ENCODE results near the gene UNC93B1. TPM values are rescaled to one million over a fixed set of nuclear protein-coding genes. Genes with fewer than 3 reads are reported as not detected.

Gene UNC93B1, protein sequence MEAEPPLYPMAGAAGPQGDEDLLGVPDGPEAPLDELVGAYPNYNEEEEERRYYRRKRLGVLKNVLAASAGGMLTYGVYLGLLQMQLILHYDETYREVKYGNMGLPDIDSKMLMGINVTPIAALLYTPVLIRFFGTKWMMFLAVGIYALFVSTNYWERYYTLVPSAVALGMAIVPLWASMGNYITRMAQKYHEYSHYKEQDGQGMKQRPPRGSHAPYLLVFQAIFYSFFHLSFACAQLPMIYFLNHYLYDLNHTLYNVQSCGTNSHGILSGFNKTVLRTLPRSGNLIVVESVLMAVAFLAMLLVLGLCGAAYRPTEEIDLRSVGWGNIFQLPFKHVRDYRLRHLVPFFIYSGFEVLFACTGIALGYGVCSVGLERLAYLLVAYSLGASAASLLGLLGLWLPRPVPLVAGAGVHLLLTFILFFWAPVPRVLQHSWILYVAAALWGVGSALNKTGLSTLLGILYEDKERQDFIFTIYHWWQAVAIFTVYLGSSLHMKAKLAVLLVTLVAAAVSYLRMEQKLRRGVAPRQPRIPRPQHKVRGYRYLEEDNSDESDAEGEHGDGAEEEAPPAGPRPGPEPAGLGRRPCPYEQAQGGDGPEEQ
- polyA plus RNA-seq (2012; ENCODE audit: missing spikeins): 19.5 TPM

DNA sequence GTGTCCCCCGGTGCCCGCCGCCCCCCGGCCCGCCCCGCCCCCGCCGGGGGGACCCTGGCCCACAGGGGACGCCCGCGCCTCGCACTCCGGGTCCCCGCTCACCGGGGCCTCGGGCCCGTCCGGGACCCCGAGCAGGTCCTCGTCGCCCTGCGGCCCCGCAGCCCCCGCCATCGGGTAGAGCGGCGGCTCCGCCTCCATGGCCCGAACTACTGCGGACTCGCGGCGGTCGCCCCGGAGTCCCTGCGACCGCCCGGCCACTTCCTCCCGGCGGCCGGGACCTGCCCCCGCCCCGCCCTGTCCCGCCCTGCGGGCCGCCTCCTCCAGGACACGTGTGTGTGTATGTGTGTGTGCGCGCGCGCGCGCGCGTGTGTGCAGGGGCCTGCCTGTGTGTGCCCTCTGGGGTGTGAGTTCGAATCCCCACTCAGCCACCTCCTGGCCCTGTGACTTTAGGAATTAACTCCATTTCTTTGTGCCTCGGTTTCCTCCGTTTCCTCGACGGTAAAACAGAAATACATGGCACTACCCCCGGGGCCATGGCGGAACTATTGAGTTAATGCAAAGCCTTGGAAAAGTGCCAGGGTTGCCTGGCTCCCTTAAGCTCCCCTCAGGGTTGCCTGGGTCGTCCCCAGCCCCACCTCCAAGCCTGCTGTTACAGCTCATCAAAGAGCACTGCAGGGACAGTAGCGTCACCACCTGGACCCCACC is at the start of gene UNC93B1:
UNC93B1 (minus strand) TSS at position 252 of the 705 bp plus-strand sequence; CDS start at position 198, 54 bp downstream.
- no peak for TF ChIP-seq POLR2AphosphoS5 (IDR thresholded peaks at IDR 0.05; ENCODE audit: low read depth, low read length)
- peak; percentile 74; the same call in 1 of the 2 replicates for TF ChIP-seq POLR2A (IDR thresholded peaks at IDR 0.05; ENCODE audit: low read depth, low read length)
- TF ChIP-seq TAF1 (IDR thresholded peaks at IDR 0.05; ENCODE audit: borderline replicate concordance, low read depth, low read length): peak; percentile 34; the same call in 1 of the 2 replicates
- FAIRE-seq: peak; percentile 98
- DNase-seq (ENCODE audit: insufficient read length): peak; percentile 90

DNA sequence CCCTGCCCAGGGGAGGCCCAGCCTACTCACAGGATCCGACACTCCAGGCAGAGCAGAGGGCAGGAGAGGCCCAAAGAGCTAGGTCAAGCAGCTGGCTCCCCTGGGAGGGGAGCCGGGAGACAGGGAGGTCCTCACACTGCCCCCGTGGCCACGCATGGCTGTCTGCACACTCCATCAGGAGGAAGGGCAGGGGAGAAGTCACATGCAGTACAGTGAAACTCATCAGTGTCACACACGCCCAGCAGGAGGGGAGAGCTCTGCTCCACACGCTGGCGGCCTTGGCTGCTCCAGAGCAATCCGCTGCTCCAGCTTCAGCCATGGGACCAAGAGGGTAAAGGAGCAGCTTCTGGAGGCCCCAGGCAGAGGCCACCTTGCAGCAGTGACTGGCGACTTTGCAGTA is 49.2 kb upstream of the UNC93B1 start:
- DNase-seq (ENCODE audit: insufficient read length) (no peak), FAIRE-seq (no peak)
- no peak; the same call in 1 of the 2 replicates for TF ChIP-seq POLR2A (IDR thresholded peaks at IDR 0.05; ENCODE audit: low read depth, low read length)
- peak; percentile 74; the same call in 1 of the 2 replicates for TF ChIP-seq POLR2AphosphoS5 (IDR thresholded peaks at IDR 0.05; ENCODE audit: low read depth, low read length)
- TF ChIP-seq TAF1 (IDR thresholded peaks at IDR 0.05; ENCODE audit: borderline replicate concordance, low read depth, low read length): no peak

DNA sequence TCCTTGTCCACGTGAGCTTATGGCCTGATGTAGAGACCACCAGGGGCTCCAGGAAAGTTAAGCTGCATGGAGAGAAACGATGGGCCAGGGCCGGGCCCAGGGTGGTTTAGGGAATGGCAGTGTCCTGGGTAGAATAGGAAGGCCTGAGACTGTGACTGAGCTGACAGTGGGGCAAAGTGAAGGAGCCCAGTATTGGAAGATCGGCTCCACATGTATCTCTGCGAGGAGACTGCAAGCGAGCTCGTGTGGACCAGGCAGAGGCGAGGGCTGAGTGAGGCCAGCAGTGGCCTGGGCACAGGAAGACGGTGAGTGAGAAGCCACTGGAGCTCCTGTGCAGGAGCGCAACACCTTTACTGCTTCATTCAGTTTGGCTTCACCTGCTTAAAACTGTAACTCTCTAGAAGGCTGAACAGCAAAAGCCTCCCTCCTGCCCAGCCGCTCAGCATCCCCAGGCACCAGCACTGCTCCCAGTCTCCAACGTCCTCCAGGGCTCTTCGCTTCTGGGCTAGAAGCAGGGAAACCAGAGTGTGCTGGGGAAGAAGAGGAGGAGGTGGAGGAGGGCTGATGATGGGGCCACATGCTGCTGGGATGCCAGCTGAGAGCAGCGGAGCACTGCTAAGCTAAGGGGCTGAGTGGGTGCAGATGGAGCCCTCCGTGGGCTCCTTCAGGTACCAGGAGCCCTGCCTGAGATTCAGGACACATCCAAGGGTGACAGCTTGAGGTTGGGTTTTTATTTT is 48.4 kb upstream of the UNC93B1 start:
- DNase-seq (ENCODE audit: insufficient read length) (no peak), FAIRE-seq (no peak)
- no peak for TF ChIP-seq POLR2A (IDR thresholded peaks at IDR 0.05; ENCODE audit: low read depth, low read length)

DNA sequence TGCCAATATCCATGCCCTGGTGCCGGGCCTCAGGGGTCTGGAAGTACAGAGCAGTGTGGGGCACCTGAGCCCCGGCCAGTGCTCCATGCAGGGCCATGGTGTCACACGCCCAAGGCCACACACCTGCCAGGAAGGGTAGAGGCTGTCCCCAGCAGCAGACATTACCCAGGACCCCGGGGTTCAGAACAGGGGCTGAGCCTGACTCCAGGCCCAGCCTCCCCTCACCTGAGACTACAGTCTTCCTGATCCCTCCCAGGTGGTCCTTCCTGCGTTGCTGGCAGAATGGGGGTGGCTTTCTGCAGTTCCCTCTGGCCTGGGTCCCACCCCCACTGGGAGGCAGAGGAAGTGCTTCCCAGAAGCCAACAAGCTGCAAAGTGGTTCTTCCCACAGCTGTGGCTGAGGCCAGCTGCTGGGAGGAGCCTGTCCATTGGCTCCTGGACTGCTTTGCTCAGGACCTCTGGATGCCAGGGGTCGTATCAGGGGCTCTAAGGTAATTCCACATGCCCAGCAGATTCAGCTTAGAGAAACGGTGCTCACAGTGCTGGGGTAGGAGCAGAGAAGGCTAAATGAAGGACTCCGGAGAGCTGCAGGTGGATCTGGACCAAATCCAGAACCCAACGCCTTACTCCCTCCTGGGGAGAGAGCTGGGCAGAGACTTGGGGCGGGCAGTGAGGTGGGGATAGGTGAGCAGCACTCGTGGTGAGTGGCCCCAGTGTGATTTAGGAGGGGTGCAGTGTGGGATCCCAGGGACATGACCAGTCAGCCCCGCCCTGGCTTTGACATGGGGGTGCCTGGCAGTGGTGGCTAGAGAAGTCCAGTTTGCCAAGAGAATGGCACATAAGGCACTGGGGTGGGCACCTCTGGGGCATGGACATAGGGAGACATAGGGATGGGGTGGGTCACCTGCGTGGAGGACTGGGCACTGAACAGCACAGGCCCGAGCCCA is 47.6 kb upstream of the UNC93B1 start:
- no peak for DNase-seq (ENCODE audit: insufficient read length)
- TF ChIP-seq POLR2AphosphoS5 (IDR thresholded peaks at IDR 0.05; ENCODE audit: low read depth, low read length): no peak
- TF ChIP-seq TAF1 (IDR thresholded peaks at IDR 0.05; ENCODE audit: borderline replicate concordance, low read depth, low read length): no peak
- no peak for TF ChIP-seq POLR2A (IDR thresholded peaks at IDR 0.05; ENCODE audit: low read depth, low read length)
- no peak for FAIRE-seq

DNA sequence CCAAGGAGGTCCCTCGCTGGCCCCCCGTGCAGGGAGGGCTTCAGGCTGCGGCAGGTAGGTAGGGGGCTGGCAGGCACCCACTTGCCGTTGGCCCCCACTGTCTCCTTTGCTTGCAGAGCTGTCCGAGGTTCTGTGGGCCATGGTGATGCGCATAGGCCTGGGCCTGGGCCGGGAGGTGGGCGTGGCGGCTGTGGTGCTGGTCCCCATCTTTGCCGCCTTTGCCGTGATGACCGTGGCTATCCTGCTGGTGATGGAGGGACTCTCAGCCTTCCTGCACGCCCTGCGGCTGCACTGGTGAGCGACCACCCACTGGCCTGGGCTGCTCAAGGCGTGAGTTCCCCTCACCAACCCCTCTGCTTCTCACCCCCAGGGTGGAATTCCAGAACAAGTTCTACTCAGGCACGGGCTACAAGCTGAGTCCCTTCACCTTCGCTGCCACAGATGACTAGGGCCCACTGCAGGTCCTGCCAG is 46.5 kb upstream of the UNC93B1 start:
- no peak for TF ChIP-seq TAF1 (IDR thresholded peaks at IDR 0.05; ENCODE audit: borderline replicate concordance, low read depth, low read length)
- TF ChIP-seq POLR2A (IDR thresholded peaks at IDR 0.05; ENCODE audit: low read depth, low read length): no peak
- no peak for TF ChIP-seq POLR2AphosphoS5 (IDR thresholded peaks at IDR 0.05; ENCODE audit: low read depth, low read length)
- DNase-seq (ENCODE audit: insufficient read length) (no peak), FAIRE-seq (no peak)

DNA sequence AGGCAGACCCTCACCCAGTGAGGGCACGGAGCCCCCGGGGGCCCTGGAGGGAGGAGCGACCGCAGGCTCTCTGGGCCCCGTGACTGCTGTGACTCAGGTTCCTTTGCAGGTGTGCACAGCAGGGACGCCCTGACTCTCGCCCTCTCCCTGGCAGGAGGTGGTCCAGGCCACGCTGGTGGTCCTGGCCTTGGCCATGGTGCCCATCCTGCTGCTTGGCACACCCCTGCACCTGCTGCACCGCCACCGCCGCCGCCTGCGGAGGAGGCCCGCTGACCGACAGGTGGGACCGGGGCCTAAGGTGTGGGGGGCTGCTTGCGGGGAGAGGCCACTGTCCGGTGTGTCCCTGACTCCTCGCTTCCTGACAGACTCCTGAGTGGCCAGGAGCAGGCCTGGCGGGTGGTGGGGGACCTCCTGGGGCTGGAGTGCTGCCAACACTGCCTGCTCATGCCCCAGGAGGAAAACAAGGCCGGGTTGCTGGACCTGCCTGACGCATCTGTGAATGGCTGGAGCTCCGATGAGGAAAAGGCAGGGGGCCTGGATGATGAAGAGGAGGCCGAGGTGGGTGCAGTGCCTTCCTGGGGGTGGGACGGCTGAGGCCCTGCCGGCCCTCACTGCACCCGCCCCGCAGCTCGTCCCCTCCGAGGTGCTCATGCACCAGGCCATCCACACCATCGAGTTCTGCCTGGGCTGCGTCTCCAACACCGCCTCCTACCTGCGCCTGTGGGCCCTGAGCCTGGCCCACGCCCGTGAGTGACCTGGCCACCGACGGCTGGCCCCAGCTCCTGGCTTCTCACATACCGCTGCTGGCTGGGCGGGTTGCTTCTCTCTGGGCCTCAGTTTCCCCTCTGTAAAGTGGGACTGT is 45.8 kb upstream of the UNC93B1 start:
- TF ChIP-seq POLR2AphosphoS5 (IDR thresholded peaks at IDR 0.05; ENCODE audit: low read depth, low read length) (no peak), POLR2A (IDR thresholded peaks at IDR 0.05; ENCODE audit: low read depth, low read length) (no peak; the same call in 1 of the 2 replicates), TAF1 (IDR thresholded peaks at IDR 0.05; ENCODE audit: borderline replicate concordance, low read depth, low read length) (no peak)
- DNase-seq (ENCODE audit: insufficient read length): no peak
- FAIRE-seq: no peak

DNA sequence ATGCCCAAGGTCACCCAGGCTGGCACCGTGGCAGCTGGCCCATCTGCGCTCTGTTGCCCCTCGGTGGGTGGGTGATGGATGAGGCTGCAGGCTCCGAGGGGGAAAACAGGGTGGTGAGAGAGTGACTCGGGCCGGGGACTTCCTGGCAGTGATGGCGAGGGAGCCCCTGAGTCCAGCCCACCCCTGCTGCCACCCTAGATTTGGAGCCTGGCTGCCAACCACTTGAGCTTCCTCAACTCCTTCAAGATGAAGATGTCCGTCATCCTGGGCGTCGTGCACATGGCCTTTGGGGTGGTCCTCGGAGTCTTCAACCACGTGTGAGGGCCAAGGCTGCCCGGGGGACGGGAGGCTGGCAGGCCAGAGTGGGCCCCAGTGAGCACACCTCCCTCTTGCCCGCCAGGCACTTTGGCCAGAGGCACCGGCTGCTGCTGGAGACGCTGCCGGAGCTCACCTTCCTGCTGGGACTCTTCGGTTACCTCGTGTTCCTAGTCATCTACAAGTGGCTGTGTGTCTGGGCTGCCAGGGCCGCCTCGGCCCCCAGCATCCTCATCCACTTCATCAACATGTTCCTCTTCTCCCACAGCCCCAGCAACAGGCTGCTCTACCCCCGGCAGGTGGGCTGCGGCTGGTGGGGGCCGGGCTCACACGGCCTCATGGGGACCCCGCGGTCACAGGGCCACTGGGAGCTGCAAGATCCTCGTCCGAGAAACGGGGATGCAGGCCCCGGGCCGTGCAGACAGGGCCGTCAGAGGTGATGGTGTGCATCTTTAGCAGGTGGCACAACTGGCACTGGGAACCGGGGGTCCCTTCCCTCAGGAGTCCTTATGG is 45.0 kb upstream of the UNC93B1 start:
- no peak for FAIRE-seq
- no peak for DNase-seq (ENCODE audit: insufficient read length)
- TF ChIP-seq POLR2AphosphoS5 (IDR thresholded peaks at IDR 0.05; ENCODE audit: low read depth, low read length): no peak
- no peak for TF ChIP-seq POLR2A (IDR thresholded peaks at IDR 0.05; ENCODE audit: low read depth, low read length)
- no peak for TF ChIP-seq TAF1 (IDR thresholded peaks at IDR 0.05; ENCODE audit: borderline replicate concordance, low read depth, low read length)

DNA sequence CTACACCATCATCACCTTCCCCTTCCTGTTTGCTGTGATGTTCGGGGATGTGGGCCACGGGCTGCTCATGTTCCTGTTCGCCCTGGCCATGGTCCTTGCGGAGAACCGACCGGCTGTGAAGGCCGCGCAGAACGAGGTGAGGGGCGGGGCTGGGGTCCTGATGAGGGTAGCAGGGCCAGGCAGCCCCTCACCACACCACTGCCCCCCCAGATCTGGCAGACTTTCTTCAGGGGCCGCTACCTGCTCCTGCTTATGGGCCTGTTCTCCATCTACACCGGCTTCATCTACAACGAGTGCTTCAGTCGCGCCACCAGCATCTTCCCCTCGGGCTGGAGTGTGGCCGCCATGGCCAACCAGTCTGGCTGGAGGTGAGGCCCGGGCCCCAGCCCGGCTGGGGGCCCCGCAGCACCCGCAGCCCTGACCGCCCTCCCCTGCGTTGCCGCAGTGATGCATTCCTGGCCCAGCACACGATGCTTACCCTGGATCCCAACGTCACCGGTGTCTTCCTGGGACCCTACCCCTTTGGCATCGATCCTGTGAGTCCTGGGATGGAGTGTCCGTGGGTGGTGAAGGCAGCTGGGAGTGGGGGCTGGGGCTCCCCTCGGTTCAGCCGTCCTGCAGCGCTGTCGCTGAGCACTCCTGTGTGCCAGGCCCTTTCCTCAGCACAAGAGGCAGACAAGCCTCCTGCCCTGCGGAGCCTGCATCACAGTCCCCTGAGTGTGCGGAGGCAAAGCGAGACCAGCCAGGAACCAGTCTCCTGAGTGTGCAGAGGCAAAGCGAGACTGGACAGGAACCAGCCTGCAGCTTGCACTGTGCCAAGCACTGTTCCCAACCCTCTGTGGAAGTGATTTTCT is 43.8 kb upstream of the UNC93B1 start:
- DNase-seq (ENCODE audit: insufficient read length) (no peak), FAIRE-seq (no peak)
- TF ChIP-seq POLR2A (IDR thresholded peaks at IDR 0.05; ENCODE audit: low read depth, low read length) (no peak), TAF1 (IDR thresholded peaks at IDR 0.05; ENCODE audit: borderline replicate concordance, low read depth, low read length) (no peak), POLR2AphosphoS5 (IDR thresholded peaks at IDR 0.05; ENCODE audit: low read depth, low read length) (no peak)

Data from GM12892 (cell line).